Ascending aorta (tissue), 2 donors: ENCODE data around the gene EMP3. TPM values are rescaled to one million over a fixed set of nuclear protein-coding genes. Genes with fewer than 3 reads are reported as not detected.

ENCODE experiments used
- DNase-seq, 2 donors: peaks; one replicate each; pipeline ENCODE4 v3.0.0-alpha.2; 2019; ENCODE audit warnings: low spot score in 2 of 2
- H3K27ac ChIP-seq, 2 donors: fragments of 200-600 bp; sonication (generic); one replicate each; pipeline ENCODE4 v1.5.1; 2016 to 2017; ENCODE audit warnings: mild to moderate bottlenecking in 1 of 2
- H3K27me3 ChIP-seq: fragments of 200-600 bp; sonication (generic); one replicate; pipeline ENCODE4 v1.5.1; 2017
- H3K36me3 ChIP-seq, 2 donors: fragments of 200-600 bp; sonication (generic); one replicate each; pipeline ENCODE4 v1.5.1; 2016
- H3K4me1 ChIP-seq, 2 donors: fragments of 200-600 bp; sonication (generic); one replicate each; pipeline ENCODE4 v1.5.1; 2016 to 2017; ENCODE audit warnings: mild to moderate bottlenecking in 1 of 2
- H3K4me3 ChIP-seq, 2 donors: fragments of 200-600 bp; sonication (generic); one replicate each; pipeline ENCODE4 v1.5.1; 2016 to 2017; ENCODE audit warnings: mild to moderate bottlenecking in 1 of 2
- H3K9me3 ChIP-seq, 2 donors: fragments of 200-600 bp; sonication (generic); one replicate each; pipeline ENCODE4 v1.5.1; 2016
- CTCF ChIP-seq, 3 experiments: fragments of 200-600 bp in 2 of 3; fragments of 450-650 bp in 1 of 3; sonication (generic) in 2 of 3; IDR thresholded peaks; one replicate each; pipeline ENCODE4 v1.5.1; 2016 to 2019; ENCODE audit warnings: antibody characterized with exemption in 3 of 3, mild to moderate bottlenecking in 1 of 3, moderate library complexity in 1 of 3
- intact Hi-C: fragments of 100-400 bp; cut with DNase I; formaldehyde crosslinking; loops from one replicate; pipeline ENCODE4 v1.15.1; 2023
- total RNA-seq: library from RNA; depleted of rRNA; stranded (reverse); fragments of >200 nt; gene quantifications from one replicate; pipeline ENCODE4 v1.1.0, GENCODE V29; 2016

EMP3 gene
- total RNA-seq, 1 donor from 2014 or later = 18.2 TPM

DNA sequence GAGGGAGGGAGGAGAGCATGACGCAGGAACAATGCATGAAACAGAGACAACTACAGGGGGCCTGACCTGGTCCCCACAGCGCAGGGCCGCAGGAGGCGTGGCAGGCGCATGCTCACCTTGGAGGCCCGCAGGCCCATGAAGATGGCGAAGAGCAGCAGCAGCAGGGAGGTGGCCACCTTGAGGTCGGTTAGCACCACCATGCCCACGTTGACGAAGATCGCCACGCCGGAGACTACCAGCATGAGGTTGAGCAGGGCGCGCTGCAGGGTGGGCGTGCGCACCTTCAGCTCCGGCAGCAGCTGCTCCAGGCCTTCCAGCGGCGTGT lies 17.0 kb downstream of the EMP3 start:
- Histone ChIP-seq H3K9me3 (no peaks in the 10 kb centered on the region), H3K27me3 (no peaks in the 10 kb centered on the region), H3K27ac (no peak overlapping the region), H3K4me3 (no peak overlapping the region), H3K4me1 (no peaks in the 10 kb centered on the region), H3K36me3 (peaks cover 0 to 8% of the 10 kb centered on the region in 2 donors)
- no peak for TF ChIP-seq CTCF (IDR thresholded peaks at IDR 0.05)
- intact Hi-C loops = no loop called here
- DNase-seq = no peak

- no peaks in the 10 kb centered on the region for H3K4me1 ChIP-seq
- intact Hi-C loops = no loop called here
- H3K4me3 ChIP-seq = no peak overlapping the region
- no peak for TF ChIP-seq CTCF (IDR thresholded peaks at IDR 0.05)
- no peaks in the 10 kb centered on the region for H3K27me3 ChIP-seq
- no peak overlapping the region for H3K27ac ChIP-seq
- peaks cover 0 to 8% of the 10 kb centered on the region in 2 donors for H3K36me3 ChIP-seq
- no peak for DNase-seq
- H3K9me3 ChIP-seq = no peaks in the 10 kb centered on the region
Observed at GRCh38 chr19:48342841-48343540, 17.6 kb downstream of the EMP3 start.

DNA sequence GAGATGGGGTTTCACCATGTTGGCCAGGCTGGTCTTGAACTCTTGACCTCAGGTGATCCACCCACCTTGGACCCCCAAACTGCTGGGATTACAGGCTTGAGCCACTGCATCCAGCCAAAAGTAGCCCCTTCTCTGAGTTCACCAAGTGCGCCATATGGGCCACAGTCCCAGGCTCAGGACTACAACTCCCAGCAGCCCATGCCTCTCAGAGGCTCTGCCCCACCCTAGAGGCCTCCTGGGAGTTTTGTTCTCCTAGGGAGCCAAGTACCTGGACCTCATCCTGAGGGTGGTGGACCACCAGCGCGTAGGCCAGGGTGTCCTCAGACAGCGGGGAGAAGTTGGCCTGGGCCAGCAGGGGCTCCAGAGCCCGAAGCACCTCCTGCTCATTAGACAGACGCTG lies 19.5 kb downstream of the EMP3 start:
- Histone ChIP-seq H3K4me1 (no peaks in the 10 kb centered on the region), H3K4me3 (no peak overlapping the region), H3K9me3 (no peaks in the 10 kb centered on the region), H3K27ac (no peak overlapping the region), H3K36me3 (peaks cover 0 to 8% of the 10 kb centered on the region in 2 donors), H3K27me3 (no peaks in the 10 kb centered on the region)
- intact Hi-C loops = no loop called here
- DNase-seq = no peak
- no peak for TF ChIP-seq CTCF (IDR thresholded peaks at IDR 0.05)

- peaks cover 0 to 8% of the 10 kb centered on the region in 2 donors for H3K36me3 ChIP-seq
- no peak for TF ChIP-seq CTCF (IDR thresholded peaks at IDR 0.05)
- no peaks in the 10 kb centered on the region for H3K27me3 ChIP-seq
- DNase-seq = no peak
- no peaks in the 10 kb centered on the region for H3K9me3 ChIP-seq
- H3K4me1 ChIP-seq = no peaks in the 10 kb centered on the region
- H3K4me3 ChIP-seq = no peak overlapping the region
- intact Hi-C loops = no loop called here
- H3K27ac ChIP-seq = no peak overlapping the region
Observed at GRCh38 chr19:48346191-48346590, 20.8 kb downstream of the EMP3 start.

- H3K27ac ChIP-seq = no peak overlapping the region
- DNase-seq = no peak
- H3K36me3 ChIP-seq = no peaks in the 10 kb centered on the region
- no peaks in the 10 kb centered on the region for H3K4me1 ChIP-seq
- no peaks in the 10 kb centered on the region for H3K9me3 ChIP-seq
- intact Hi-C loops = no loop called here
- no peaks in the 10 kb centered on the region for H3K27me3 ChIP-seq
- no peak for TF ChIP-seq CTCF (IDR thresholded peaks at IDR 0.05)
- H3K4me3 ChIP-seq = no peak overlapping the region
Observed at GRCh38 chr19:48348045-48348444, 22.7 kb downstream of the EMP3 start.

DNA sequence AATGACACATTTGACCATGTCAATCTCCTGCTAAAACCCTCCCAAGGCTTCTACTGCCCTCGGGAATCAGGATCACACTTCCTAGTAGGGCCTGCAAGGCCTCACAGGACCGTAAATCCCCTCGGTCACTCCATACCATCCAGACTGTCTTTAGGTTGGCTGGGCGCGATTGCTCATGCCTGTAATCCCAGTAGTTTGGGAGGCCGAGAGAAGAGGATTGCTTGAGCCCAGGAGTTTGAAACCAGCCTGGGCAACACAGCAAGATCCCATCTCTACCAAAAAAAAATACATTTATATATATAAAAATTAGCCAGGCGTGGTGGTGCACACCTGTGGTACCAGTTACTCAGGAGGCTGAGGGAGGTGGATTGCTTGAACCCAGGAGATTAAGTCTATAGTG lies 23.4 kb downstream of the EMP3 start:
- intact Hi-C loops = no loop called here
- no peak overlapping the region for H3K4me3 ChIP-seq

More for the DNA sequence above, 23.4 kb downstream of the EMP3 start:
- no peak overlapping the region for H3K27ac ChIP-seq
- H3K4me1 ChIP-seq = no peaks in the 10 kb centered on the region
- H3K36me3 ChIP-seq = no peaks in the 10 kb centered on the region
- no peak for DNase-seq
- no peaks in the 10 kb centered on the region for H3K27me3 ChIP-seq
- TF ChIP-seq CTCF (IDR thresholded peaks at IDR 0.05) = no peak
- H3K9me3 ChIP-seq = no peaks in the 10 kb centered on the region
